Loucy (cell line): ENCODE results near the gene NUDT1.

Experiments
- H2AFZ ChIP-seq: fragments of 200-600 bp; sonication (generic); 2 replicates; pipeline ENCODE4 v1.6.0; 2016; ENCODE audit warnings: antibody characterized with exemption, mild to moderate bottlenecking, low read length, moderate library complexity
- H3F3A ChIP-seq: fragments of 200-600 bp; 2 replicates; pipeline ENCODE4 v1.6.0; 2016; ENCODE audit warnings: antibody characterized with exemption, low read depth, mild to moderate bottlenecking
- H3K27me3 ChIP-seq: fragments of 200-600 bp; sonication (generic); 2 replicates; pipeline ENCODE4 v1.6.1; 2014; ENCODE audit warnings: low read length, mild to moderate bottlenecking; ENCODE audit not compliant: insufficient read depth, poor library complexity, severe bottlenecking
- H3K36me3 ChIP-seq: fragments of 200-600 bp; sonication (generic); 2 replicates; pipeline ENCODE4 v1.6.1; 2016; ENCODE audit warnings: low read length; ENCODE audit not compliant: insufficient read depth
- H3K4me1 ChIP-seq: fragments of 200-600 bp; sonication (generic); 2 replicates; pipeline ENCODE4 v1.5.1; 2014; ENCODE audit warnings: low read length, mild to moderate bottlenecking; ENCODE audit not compliant: insufficient read depth, poor library complexity, severe bottlenecking
- H3K4me2 ChIP-seq: fragments of 200-600 bp; sonication (generic); 2 replicates; pipeline ENCODE4 v1.6.0; 2014; ENCODE audit warnings: antibody characterized with exemption, low read length, low read depth, mild to moderate bottlenecking; ENCODE audit not compliant: poor library complexity, severe bottlenecking
- H3K4me3 ChIP-seq: fragments of 200-600 bp; sonication (generic); 2 replicates; pipeline ENCODE4 v1.5.1; 2014; ENCODE audit warnings: low read length, mild to moderate bottlenecking, mixed read lengths; ENCODE audit not compliant: poor library complexity, severe bottlenecking
- H3K79me2 ChIP-seq: fragments of 200-600 bp; sonication (generic); 2 replicates; pipeline ENCODE4 v1.6.1; 2014; ENCODE audit warnings: low read length; ENCODE audit not compliant: insufficient read depth
- H3K9ac ChIP-seq: fragments of 200-600 bp; sonication (generic); 2 replicates; pipeline ENCODE4 v1.6.0; 2014; ENCODE audit warnings: mild to moderate bottlenecking, low read depth, low read length, moderate library complexity; ENCODE audit not compliant: poor library complexity, severe bottlenecking
- H3K9me2 ChIP-seq: fragments of 200-600 bp; sonication (generic); replicated peaks from 2 replicates; pipeline ENCODE4 v1.6.1; 2016; ENCODE audit warnings: low read depth, low read length, mixed read lengths
- H3K9me3 ChIP-seq: fragments of 200-600 bp; sonication (generic); 2 replicates; pipeline ENCODE4 v1.6.1; 2014; ENCODE audit warnings: mild to moderate bottlenecking, antibody characterized with exemption, low read length, low read depth; ENCODE audit not compliant: insufficient read depth
- H4K20me1 ChIP-seq: fragments of 200-600 bp; sonication (generic); 2 replicates; pipeline ENCODE4 v1.6.0; 2014; ENCODE audit warnings: antibody characterized with exemption, low read length, mild to moderate bottlenecking; ENCODE audit not compliant: insufficient read depth, poor library complexity, severe bottlenecking
- EZH2phosphoT487 ChIP-seq: fragments of 200-600 bp; IDR thresholded peaks from 2 replicates; pipeline ENCODE4 v1.6.1; 2018; ENCODE audit warnings: antibody characterized with exemption, mild to moderate bottlenecking, moderate library complexity, borderline replicate concordance
- TF ChIP-seq, protein P1 (sequence below): fragments of 200-600 bp; sonication (generic); conservative IDR thresholded peaks from 2 replicates; pipeline ENCODE4 v1.5.1; 2014; ENCODE audit warnings: mild to moderate bottlenecking, antibody characterized with exemption, low read length

The NUDT1 gene

DNA sequence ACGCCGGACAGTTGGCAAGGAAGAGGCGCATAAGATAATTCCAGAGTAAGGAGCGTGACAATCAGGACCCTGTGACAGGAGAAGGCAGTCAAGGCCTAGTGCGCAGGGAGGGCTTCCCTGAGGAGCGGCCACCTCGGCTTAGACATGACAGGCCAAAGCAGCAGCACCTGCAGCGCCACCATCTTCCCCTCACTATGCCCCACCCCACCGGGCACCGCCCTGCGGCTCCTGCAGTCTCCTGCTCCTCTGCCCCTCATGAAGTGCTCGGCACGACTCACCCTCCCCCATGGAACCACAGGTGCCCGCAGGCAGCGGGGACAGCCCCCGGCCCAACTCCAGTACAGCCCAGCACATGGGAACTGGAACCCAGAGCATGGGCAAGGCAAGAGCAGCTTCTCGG is 21.1 kb upstream of the NUDT1 start:
- Histone ChIP-seq H3K9me3 (no peaks in the 10 kb centered on the region), H3K9ac (no peak overlapping the region), H3K4me2 (no peak overlapping the region), H3K79me2 (peaks cover 14% of the 10 kb centered on the region; the same call in 1 of the 2 replicates), H3K4me3 (no peak overlapping the region), H3F3A (no peaks in the 10 kb centered on the region), H3K36me3 (peaks cover 78% of the 10 kb centered on the region; the same call in 1 of the 2 replicates), H2AFZ (no peak overlapping the region), H3K27me3 (no peaks in the 10 kb centered on the region), H3K4me1 (no peaks in the 10 kb centered on the region), H3K9me2 (no peaks in the 10 kb centered on the region), H4K20me1 (no peaks in the 10 kb centered on the region)
- no peak for TF ChIP-seq EZH2phosphoT487
- TF ChIP-seq, protein P1, sequence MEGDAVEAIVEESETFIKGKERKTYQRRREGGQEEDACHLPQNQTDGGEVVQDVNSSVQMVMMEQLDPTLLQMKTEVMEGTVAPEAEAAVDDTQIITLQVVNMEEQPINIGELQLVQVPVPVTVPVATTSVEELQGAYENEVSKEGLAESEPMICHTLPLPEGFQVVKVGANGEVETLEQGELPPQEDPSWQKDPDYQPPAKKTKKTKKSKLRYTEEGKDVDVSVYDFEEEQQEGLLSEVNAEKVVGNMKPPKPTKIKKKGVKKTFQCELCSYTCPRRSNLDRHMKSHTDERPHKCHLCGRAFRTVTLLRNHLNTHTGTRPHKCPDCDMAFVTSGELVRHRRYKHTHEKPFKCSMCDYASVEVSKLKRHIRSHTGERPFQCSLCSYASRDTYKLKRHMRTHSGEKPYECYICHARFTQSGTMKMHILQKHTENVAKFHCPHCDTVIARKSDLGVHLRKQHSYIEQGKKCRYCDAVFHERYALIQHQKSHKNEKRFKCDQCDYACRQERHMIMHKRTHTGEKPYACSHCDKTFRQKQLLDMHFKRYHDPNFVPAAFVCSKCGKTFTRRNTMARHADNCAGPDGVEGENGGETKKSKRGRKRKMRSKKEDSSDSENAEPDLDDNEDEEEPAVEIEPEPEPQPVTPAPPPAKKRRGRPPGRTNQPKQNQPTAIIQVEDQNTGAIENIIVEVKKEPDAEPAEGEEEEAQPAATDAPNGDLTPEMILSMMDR, result no peak

DNA sequence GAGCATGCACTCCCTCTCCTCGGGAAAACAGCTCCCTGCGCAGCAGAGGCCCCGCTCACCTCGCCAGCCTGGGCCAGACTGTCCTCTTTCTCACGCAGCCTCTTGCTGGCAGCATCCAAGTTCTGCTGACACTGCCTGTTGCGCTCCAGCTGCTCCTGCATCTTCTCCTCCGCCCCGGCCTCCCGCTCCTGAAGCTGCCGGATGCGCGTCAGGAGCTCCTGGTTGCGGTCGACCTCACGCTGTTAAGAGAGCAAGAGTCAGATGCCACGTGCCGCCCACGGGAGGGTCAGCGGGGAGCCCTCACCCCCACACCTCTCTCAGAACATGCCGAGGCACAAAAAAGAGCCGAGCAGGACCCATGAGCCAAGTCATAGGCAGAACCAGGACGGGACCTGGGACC is 19.5 kb upstream of the NUDT1 start:
- peaks cover 24% of the 10 kb centered on the region; the same call in 1 of the 2 replicates for H3K79me2 ChIP-seq
- H3K9me3 ChIP-seq, result no peaks in the 10 kb centered on the region
- H3K27me3 ChIP-seq, result no peaks in the 10 kb centered on the region
- H3K9me2 ChIP-seq, result no peaks in the 10 kb centered on the region
- no peak overlapping the region for H2AFZ ChIP-seq
- TF ChIP-seq, protein P1, result no peak
- TF ChIP-seq EZH2phosphoT487, result no peak
- H4K20me1 ChIP-seq, result no peaks in the 10 kb centered on the region
- H3K4me1 ChIP-seq, result no peaks in the 10 kb centered on the region
- H3F3A ChIP-seq, result no peaks in the 10 kb centered on the region
- no peak overlapping the region for H3K4me2 ChIP-seq
- H3K4me3 ChIP-seq, result no peak overlapping the region
- H3K9ac ChIP-seq, result no peak overlapping the region
- peaks cover 73% of the 10 kb centered on the region; the same call in 1 of the 2 replicates for H3K36me3 ChIP-seq

DNA sequence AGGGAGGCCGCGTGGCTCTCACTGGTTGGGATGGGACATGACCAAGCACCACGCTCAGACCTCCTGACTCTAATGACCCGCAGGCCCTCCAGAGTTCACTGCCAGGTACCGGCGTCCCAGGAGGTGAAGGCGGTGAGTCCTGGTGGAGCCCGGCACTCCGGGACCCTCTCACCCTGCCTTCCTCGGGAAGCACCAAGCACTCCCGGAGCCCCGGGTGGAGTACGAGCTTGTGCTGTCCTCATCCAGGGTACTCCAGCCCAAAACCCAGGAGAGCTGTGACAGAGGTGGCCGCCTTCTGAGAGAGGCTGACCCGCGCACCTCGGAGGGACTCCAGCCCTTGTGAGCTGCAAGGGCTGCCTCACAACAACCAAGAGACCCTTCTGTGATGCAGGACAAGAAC is 18.7 kb upstream of the NUDT1 start:
- no peaks in the 10 kb centered on the region for H3K27me3 ChIP-seq
- TF ChIP-seq, protein P1, result no peak
- no peak for TF ChIP-seq EZH2phosphoT487
- H3K9ac ChIP-seq, result no peak overlapping the region
- peaks cover 65% of the 10 kb centered on the region; the same call in 1 of the 2 replicates for H3K36me3 ChIP-seq
- H3K79me2 ChIP-seq, result peaks cover 30% of the 10 kb centered on the region; the same call in 1 of the 2 replicates
- no peak overlapping the region for H2AFZ ChIP-seq
- H3K4me1 ChIP-seq, result no peaks in the 10 kb centered on the region
- H3K4me2 ChIP-seq, result no peak overlapping the region
- H3K9me3 ChIP-seq, result no peaks in the 10 kb centered on the region
- H4K20me1 ChIP-seq, result no peaks in the 10 kb centered on the region
- no peaks in the 10 kb centered on the region for H3K9me2 ChIP-seq
- H3F3A ChIP-seq, result no peaks in the 10 kb centered on the region
- no peak overlapping the region for H3K4me3 ChIP-seq
